Measurements from ENCODE around the gene CD6.

CD6 gene

DNA sequence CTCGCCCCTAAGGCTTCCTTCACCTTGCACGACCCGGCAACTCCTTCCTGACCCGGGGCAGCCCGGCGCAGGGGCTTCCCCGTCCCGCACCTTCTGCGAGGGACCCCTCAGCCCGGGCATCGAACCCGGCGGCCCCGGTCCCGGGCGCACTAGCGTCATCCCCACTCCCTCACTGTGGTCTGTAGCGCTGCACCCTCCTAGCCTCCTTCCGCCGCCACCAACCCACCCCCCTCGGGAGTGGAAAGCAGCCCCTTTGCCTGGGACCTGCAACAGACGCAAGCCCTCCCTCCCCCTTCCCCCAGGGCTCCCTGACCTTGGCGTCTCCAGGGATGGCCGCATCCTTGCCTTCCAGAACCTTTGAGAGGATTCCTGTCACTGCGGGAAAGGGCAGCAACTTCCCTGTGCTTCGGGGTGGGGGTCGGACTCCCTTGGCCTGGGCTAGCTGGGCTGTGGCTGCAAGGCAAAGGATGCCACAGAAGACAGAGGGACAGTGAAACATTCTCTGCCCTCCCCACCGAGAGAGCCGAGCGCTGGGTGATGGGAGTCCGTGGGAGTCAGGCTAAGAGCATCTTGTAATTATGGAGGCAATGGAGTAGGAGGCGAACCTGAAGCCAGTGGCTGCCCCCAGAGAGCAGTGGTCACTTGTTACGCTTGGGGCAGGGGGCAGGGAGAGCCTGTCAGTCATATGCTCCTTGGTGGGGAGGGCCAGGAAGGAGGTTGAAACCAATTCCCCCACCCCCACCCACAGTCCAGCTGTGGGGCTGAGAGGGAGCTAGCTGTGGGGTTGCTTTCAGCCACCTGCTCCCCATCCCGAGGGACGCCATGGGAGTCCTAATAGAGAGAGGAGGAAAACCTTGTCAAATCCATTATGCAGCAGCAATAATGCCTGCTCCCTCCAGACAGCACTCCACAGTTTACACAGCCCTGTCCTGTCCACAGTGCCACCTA, 46.3 kb upstream of the CD6 start:
- Histone ChIP-seq H3K27ac (replicated peaks) (no peak overlapping the region), H3K4me3 (replicated peaks; ENCODE audit: insufficient read depth, low read length) (no peak overlapping the region), H3K27me3 (ENCODE audit: insufficient read depth, poor library complexity, severe bottlenecking) (peaks cover 30% of the 10 kb centered on the region)
- no peak for DNase-seq (ENCODE audit: low read depth in 1 of 2, low spot score in 1 of 2)
- TF ChIP-seq, protein P1, sequence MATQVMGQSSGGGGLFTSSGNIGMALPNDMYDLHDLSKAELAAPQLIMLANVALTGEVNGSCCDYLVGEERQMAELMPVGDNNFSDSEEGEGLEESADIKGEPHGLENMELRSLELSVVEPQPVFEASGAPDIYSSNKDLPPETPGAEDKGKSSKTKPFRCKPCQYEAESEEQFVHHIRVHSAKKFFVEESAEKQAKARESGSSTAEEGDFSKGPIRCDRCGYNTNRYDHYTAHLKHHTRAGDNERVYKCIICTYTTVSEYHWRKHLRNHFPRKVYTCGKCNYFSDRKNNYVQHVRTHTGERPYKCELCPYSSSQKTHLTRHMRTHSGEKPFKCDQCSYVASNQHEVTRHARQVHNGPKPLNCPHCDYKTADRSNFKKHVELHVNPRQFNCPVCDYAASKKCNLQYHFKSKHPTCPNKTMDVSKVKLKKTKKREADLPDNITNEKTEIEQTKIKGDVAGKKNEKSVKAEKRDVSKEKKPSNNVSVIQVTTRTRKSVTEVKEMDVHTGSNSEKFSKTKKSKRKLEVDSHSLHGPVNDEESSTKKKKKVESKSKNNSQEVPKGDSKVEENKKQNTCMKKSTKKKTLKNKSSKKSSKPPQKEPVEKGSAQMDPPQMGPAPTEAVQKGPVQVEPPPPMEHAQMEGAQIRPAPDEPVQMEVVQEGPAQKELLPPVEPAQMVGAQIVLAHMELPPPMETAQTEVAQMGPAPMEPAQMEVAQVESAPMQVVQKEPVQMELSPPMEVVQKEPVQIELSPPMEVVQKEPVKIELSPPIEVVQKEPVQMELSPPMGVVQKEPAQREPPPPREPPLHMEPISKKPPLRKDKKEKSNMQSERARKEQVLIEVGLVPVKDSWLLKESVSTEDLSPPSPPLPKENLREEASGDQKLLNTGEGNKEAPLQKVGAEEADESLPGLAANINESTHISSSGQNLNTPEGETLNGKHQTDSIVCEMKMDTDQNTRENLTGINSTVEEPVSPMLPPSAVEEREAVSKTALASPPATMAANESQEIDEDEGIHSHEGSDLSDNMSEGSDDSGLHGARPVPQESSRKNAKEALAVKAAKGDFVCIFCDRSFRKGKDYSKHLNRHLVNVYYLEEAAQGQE (IDR thresholded peaks at IDR 0.05; ENCODE audit: insufficient replicate concordance, low read depth), result no peak
- TF ChIP-seq POLR2AphosphoS5 (IDR thresholded peaks at IDR 0.05; ENCODE audit: low read depth), result no peak
- TF ChIP-seq, protein P2, sequence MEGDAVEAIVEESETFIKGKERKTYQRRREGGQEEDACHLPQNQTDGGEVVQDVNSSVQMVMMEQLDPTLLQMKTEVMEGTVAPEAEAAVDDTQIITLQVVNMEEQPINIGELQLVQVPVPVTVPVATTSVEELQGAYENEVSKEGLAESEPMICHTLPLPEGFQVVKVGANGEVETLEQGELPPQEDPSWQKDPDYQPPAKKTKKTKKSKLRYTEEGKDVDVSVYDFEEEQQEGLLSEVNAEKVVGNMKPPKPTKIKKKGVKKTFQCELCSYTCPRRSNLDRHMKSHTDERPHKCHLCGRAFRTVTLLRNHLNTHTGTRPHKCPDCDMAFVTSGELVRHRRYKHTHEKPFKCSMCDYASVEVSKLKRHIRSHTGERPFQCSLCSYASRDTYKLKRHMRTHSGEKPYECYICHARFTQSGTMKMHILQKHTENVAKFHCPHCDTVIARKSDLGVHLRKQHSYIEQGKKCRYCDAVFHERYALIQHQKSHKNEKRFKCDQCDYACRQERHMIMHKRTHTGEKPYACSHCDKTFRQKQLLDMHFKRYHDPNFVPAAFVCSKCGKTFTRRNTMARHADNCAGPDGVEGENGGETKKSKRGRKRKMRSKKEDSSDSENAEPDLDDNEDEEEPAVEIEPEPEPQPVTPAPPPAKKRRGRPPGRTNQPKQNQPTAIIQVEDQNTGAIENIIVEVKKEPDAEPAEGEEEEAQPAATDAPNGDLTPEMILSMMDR (IDR thresholded peaks at IDR 0.05; ENCODE audit: insufficient read depth, low read length), result no peak
- TF ChIP-seq SPI1 (IDR thresholded peaks at IDR 0.05; ENCODE audit: borderline replicate concordance, low read depth), result no peak

DNA sequence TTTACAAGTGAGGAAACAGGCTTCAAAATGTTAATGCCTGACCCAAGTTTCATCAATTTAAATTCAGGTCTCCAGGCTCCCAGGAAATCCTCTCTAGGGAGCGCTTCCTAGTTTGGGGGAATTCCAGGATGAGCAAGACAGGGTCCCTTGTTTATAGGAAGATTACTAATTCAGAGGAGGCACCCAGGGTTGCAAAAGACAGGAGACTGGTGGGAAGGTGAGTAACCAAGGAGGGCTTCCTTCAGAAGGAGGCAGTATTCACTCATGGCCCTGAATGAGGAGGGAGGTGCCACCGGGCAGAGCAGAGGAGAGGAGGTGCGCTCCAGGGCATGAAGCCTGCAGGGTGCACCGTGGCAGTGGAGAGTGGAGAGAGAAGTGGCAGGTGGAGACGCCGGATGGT, 45.6 kb upstream of the CD6 start:
- peaks cover 31% of the 10 kb centered on the region for H3K27me3 ChIP-seq (ENCODE audit: insufficient read depth, poor library complexity, severe bottlenecking)
- no peak overlapping the region for H3K4me3 ChIP-seq (replicated peaks; ENCODE audit: insufficient read depth, low read length)
- TF ChIP-seq GABPA (IDR thresholded peaks at IDR 0.05; ENCODE audit: low read depth) (no peak), SPI1 (IDR thresholded peaks at IDR 0.05; ENCODE audit: borderline replicate concordance, low read depth) (no peak), POLR2AphosphoS5 (IDR thresholded peaks at IDR 0.05; ENCODE audit: low read depth) (no peak)
- TF ChIP-seq, protein P2 (IDR thresholded peaks at IDR 0.05; ENCODE audit: insufficient read depth, low read length), result no peak
- TF ChIP-seq, protein P1 (IDR thresholded peaks at IDR 0.05; ENCODE audit: insufficient replicate concordance, low read depth), result no peak
- H3K27ac ChIP-seq (replicated peaks), result no peak overlapping the region
- no peak for DNase-seq (ENCODE audit: low read depth in 1 of 2, low spot score in 1 of 2)

DNA sequence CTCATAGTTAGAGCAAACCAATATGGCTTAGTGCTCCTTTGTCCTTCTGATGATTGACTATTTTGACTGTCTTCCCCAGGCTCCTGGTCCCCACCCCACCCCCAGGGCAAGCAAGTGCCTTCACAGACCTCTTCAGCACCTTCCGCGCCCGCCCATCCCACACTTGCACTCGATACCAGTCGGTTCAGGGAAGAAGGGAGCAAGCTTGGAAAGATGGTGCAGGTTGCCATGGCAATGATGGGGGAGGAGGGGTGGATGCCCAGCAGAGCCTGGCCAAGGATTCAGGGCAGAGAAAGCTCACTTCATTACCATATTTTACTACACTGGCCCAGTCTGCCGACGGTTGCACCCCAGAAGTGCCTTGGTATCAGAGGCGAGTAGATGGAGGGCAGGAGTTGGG, 45.0 kb upstream of the CD6 start:
- DNase-seq (ENCODE audit: low read depth in 1 of 2, low spot score in 1 of 2), result no peak
- Histone ChIP-seq H3K4me3 (replicated peaks; ENCODE audit: insufficient read depth, low read length) (no peak overlapping the region), H3K27ac (replicated peaks) (no peak overlapping the region), H3K27me3 (ENCODE audit: insufficient read depth, poor library complexity, severe bottlenecking) (peaks cover 31% of the 10 kb centered on the region)
- TF ChIP-seq POLR2AphosphoS5 (IDR thresholded peaks at IDR 0.05; ENCODE audit: low read depth) (no peak), SPI1 (IDR thresholded peaks at IDR 0.05; ENCODE audit: borderline replicate concordance, low read depth) (no peak), GABPA (IDR thresholded peaks at IDR 0.05; ENCODE audit: low read depth) (no peak)
- TF ChIP-seq, protein P1 (IDR thresholded peaks at IDR 0.05; ENCODE audit: insufficient replicate concordance, low read depth), result no peak
- TF ChIP-seq, protein P2 (IDR thresholded peaks at IDR 0.05; ENCODE audit: insufficient read depth, low read length), result no peak

All from HL-60 (cell line).